IMR-90 (cell line): ENCODE measurements around the gene FAM168A. TPM values are rescaled to one million over a fixed set of nuclear protein-coding genes. Genes with fewer than 3 reads are reported as not detected.

Experiments
- ATAC-seq: fragments of 200-7000 bp; cut with Tn5 transposase; 2 replicates; pipeline ENCODE4 v1.9.1; 2020; ENCODE audit warnings: low read depth, mild to moderate bottlenecking, moderate library complexity
- BruUV-seq: library from RNA; stranded (reverse); fragments of 400-500 nt; replicated peaks from 2 replicates; lab custom pipeline; 2021; lab: Mats Ljungman, UMichigan
- CTCF ChIA-PET: fragments of 300-600 bp; formaldehyde crosslinking; extraction: SDS; loops from one replicate; lab custom pipeline; 2021; ENCODE audit warnings: antibody characterized with exemption; lab: Yijun Ruan, JAX
- POLR2A ChIA-PET: fragments of 300-600 bp; sonication (Branson Sonifier 250); formaldehyde crosslinking; loops from one replicate; lab custom pipeline; 2022; ENCODE audit warnings: antibody characterized with exemption; ENCODE audit not compliant: unreplicated experiment; lab: Charles Lee
- DNase-seq: peaks from one replicate; pipeline ENCODE4 v3.0.0; 2013
- H2AFZ ChIP-seq: replicated peaks from 2 replicates; pipeline ENCODE3; 2013; ENCODE audit warnings: low read length, mild to moderate bottlenecking; ENCODE audit not compliant: poor library complexity
- H2AK5ac ChIP-seq: 2 replicates; pipeline ENCODE4 v1.6.1; 2013; ENCODE audit warnings: low read depth, low read length, inconsistent platforms
- H2AK9ac ChIP-seq: replicated peaks from 2 replicates; pipeline ENCODE3; 2013; ENCODE audit warnings: mild to moderate bottlenecking, low read depth, low read length, moderate library complexity; ENCODE audit not compliant: poor library complexity
- H2BK120ac ChIP-seq: 2 replicates; pipeline ENCODE4 v1.6.1; 2013; ENCODE audit warnings: low read depth, low read length, inconsistent platforms
- H2BK15ac ChIP-seq: 3 replicates; pipeline ENCODE4 v1.6.1; 2013; ENCODE audit warnings: low read depth, low read length, inconsistent platforms
- H2BK20ac ChIP-seq: 2 replicates; pipeline ENCODE4 v1.6.1; 2013; ENCODE audit warnings: low read depth, mild to moderate bottlenecking, inconsistent platforms, low read length, moderate library complexity
- H2BK5ac ChIP-seq: 2 replicates; pipeline ENCODE4 v1.6.1; 2013; ENCODE audit warnings: mild to moderate bottlenecking, low read depth, low read length, inconsistent platforms; ENCODE audit not compliant: poor library complexity, severe bottlenecking
- H3K14ac ChIP-seq: replicated peaks from 2 replicates; pipeline ENCODE4 v1.6.1; 2013; ENCODE audit warnings: low read depth, low read length, inconsistent platforms
- H3K18ac ChIP-seq: 2 replicates; pipeline ENCODE4 v1.6.1; 2013; ENCODE audit warnings: low read depth, low read length, control low read depth
- H3K23ac ChIP-seq: 2 replicates; pipeline ENCODE4 v1.6.1; 2013; ENCODE audit warnings: low read depth, low read length, inconsistent platforms
- H3K27ac ChIP-seq: 2 replicates; pipeline ENCODE4 v1.5.1; 2013; ENCODE audit warnings: mild to moderate bottlenecking, control low read depth, low read length; ENCODE audit not compliant: insufficient read depth
- H3K27me3 ChIP-seq: 2 replicates; pipeline ENCODE4 v1.6.1; 2013; ENCODE audit warnings: low read length; ENCODE audit not compliant: control insufficient read depth, insufficient read depth
- H3K36me3 ChIP-seq: 2 replicates; pipeline ENCODE4 v1.6.1; 2013; ENCODE audit warnings: low read length, mixed read lengths; ENCODE audit not compliant: control insufficient read depth, insufficient read depth
- H3K4ac ChIP-seq: 2 replicates; pipeline ENCODE4 v1.6.1; 2013; ENCODE audit warnings: low read depth, low read length, inconsistent platforms
- H3K4me1 ChIP-seq: 2 replicates; pipeline ENCODE4 v1.6.1; 2013; ENCODE audit warnings: low read length, mixed read lengths; ENCODE audit not compliant: control insufficient read depth, insufficient read depth
- H3K4me2 ChIP-seq: 2 replicates; pipeline ENCODE4 v1.6.1; 2013; ENCODE audit warnings: low read depth, mild to moderate bottlenecking, control low read depth, low read length, moderate library complexity
- H3K4me3 ChIP-seq: 2 replicates; pipeline ENCODE4 v1.5.1; 2013; ENCODE audit warnings: low read depth, mild to moderate bottlenecking, control low read depth, low read length, moderate library complexity; ENCODE audit not compliant: insufficient read depth
- H3K56ac ChIP-seq: 2 replicates; pipeline ENCODE4 v1.6.1; 2013; ENCODE audit warnings: low read length, inconsistent platforms; ENCODE audit not compliant: insufficient read depth; ENCODE audit errors: extremely low read depth
- H3K79me1 ChIP-seq, 2 experiments: 2 replicates each; pipeline ENCODE4 v1.6.1; 2013; ENCODE audit warnings: low read length in 2 of 2, inconsistent platforms in 1 of 2, low read depth in 1 of 2
- H3K9ac ChIP-seq: 2 replicates; pipeline ENCODE4 v1.6.1; 2013; ENCODE audit warnings: low read depth, low read length, control low read depth
- H3K9me1 ChIP-seq: 2 replicates; pipeline ENCODE4 v1.6.1; 2013; ENCODE audit warnings: low read length, inconsistent platforms; ENCODE audit not compliant: insufficient read depth
- H3K9me3 ChIP-seq: 2 replicates; pipeline ENCODE4 v1.6.1; 2013; ENCODE audit warnings: low read length; ENCODE audit not compliant: control insufficient read depth, insufficient read depth
- H4K20me1 ChIP-seq: 2 replicates; pipeline ENCODE4 v1.6.1; 2013; ENCODE audit warnings: low read length, inconsistent platforms; ENCODE audit not compliant: insufficient read depth
- H4K5ac ChIP-seq: 2 replicates; pipeline ENCODE4 v1.6.1; 2013; ENCODE audit warnings: mild to moderate bottlenecking, low read depth, low read length, control low read depth
- H4K8ac ChIP-seq, 2 experiments: 2 replicates each; pipeline ENCODE4 v1.6.1; 2013; ENCODE audit warnings: low read depth in 2 of 2, low read length in 2 of 2, control low read depth in 1 of 2, inconsistent platforms in 1 of 2
- H4K91ac ChIP-seq: 2 replicates; pipeline ENCODE4 v1.6.1; 2013; ENCODE audit warnings: low read depth, low read length, inconsistent platforms; ENCODE audit not compliant: insufficient read depth
- BHLHE40 ChIP-seq: fragments of 150-350 bp; IDR thresholded peaks from 2 replicates; pipeline ENCODE4 v1.6.1; 2016; ENCODE audit warnings: mild to moderate bottlenecking, low read depth, low read length
- CEBPB ChIP-seq: IDR thresholded peaks from 2 replicates; pipeline ENCODE4 v1.6.1; 2012; ENCODE audit warnings: low read depth, low read length, improper control_type of control experiment
- CHD1 ChIP-seq: IDR thresholded peaks from 2 replicates; pipeline ENCODE4 v1.6.1; 2012; ENCODE audit warnings: low read depth, low read length, improper control_type of control experiment
- CTCF ChIP-seq: conservative IDR thresholded peaks from 2 replicates; pipeline ENCODE4 v1.5.1; 2012; ENCODE audit warnings: mild to moderate bottlenecking, low read depth, low read length, improper control_type of control experiment
- FOS ChIP-seq: fragments of 150-350 bp; IDR thresholded peaks from 2 replicates; pipeline ENCODE4 v1.6.1; 2016; ENCODE audit warnings: low read depth, low read length
- MAFK ChIP-seq: IDR thresholded peaks from 2 replicates; pipeline ENCODE4 v1.6.1; 2012; ENCODE audit warnings: low read depth, low read length, improper control_type of control experiment
- MAZ ChIP-seq: IDR thresholded peaks from 2 replicates; pipeline ENCODE4 v1.6.1; 2012; ENCODE audit warnings: low read depth, mild to moderate bottlenecking, low read length, improper control_type of control experiment, moderate library complexity, borderline replicate concordance
- MXI1 ChIP-seq: IDR thresholded peaks from 2 replicates; pipeline ENCODE4 v1.6.1; 2012; ENCODE audit warnings: low read depth, mild to moderate bottlenecking, low read length, moderate library complexity, borderline replicate concordance
- NFE2L2 ChIP-seq: fragments of 150-350 bp; IDR thresholded peaks from 2 replicates; pipeline ENCODE4 v1.6.1; 2016; ENCODE audit warnings: low read depth, mild to moderate bottlenecking, low read length
- POLR2A ChIP-seq: IDR thresholded peaks from 2 replicates; pipeline ENCODE4 v1.6.1; 2012; ENCODE audit warnings: mild to moderate bottlenecking, low read depth, low read length
- RAD21 ChIP-seq: IDR thresholded peaks from 2 replicates; pipeline ENCODE4 v1.6.1; 2012; ENCODE audit warnings: low read length, improper control_type of control experiment
- RCOR1 ChIP-seq: IDR thresholded peaks from 2 replicates; pipeline ENCODE4 v1.6.1; 2012; ENCODE audit warnings: mild to moderate bottlenecking, low read length, improper control_type of control experiment; ENCODE audit not compliant: insufficient replicate concordance
- RFX5 ChIP-seq: IDR thresholded peaks from 2 replicates; pipeline ENCODE4 v1.8.0; 2012; ENCODE audit warnings: low read depth, mild to moderate bottlenecking, low read length, moderate library complexity
- SMC3 ChIP-seq: fragments of 150-350 bp; IDR thresholded peaks from 2 replicates; pipeline ENCODE4 v1.6.1; 2016; ENCODE audit warnings: low read depth, mild to moderate bottlenecking, antibody characterized with exemption, low read length, moderate library complexity
- USF2 ChIP-seq: fragments of 150-350 bp; IDR thresholded peaks from 2 replicates; pipeline ENCODE4 v1.6.1; 2017; ENCODE audit warnings: mild to moderate bottlenecking, antibody characterized with exemption, low read length, low read depth
- WGBS, 2 experiments: methylation state at CpG; one replicate each; pipeline versions ENCODE4 v1.1.5 to v1.1.7; 2013; ENCODE audit warnings: missing lambda C conversion rate in 2 of 2; ENCODE audit not compliant: insufficient read length in 1 of 2; ENCODE audit errors: extremely low coverage in 2 of 2; 5-methylcytosine and 5-hydroxymethylcytosine counted together
- dilution Hi-C: fragments of 300-500 bp; cut with HindIII; formaldehyde crosslinking; loops from one replicate; pipeline ENCODE4 v1.14.3; 2018; ENCODE audit warnings: low sequenced_read_pairs; ENCODE audit not compliant: unreplicated experiment
- in situ Hi-C: fragments of 300-500 bp; cut with MboI; formaldehyde crosslinking; loops from 3 replicates; pipeline ENCODE4 v1.14.3; 2019; ENCODE audit warnings: low sequenced_read_pairs, inconsistent platforms, mixed read lengths
- intact Hi-C: fragments of 100-400 bp; cut with micrococcal nuclease; formaldehyde crosslinking; loops from 2 replicates; pipeline ENCODE4 v1.10.0; 2022
- polyA plus RNA-seq, 3 experiments: library from polyadenylated mRNA; depleted of rRNA; stranded (reverse); fragments of >200 nt; gene quantifications; 2 replicates each; pipeline ENCODE4 v1.2.3, GENCODE V29; 2012; ENCODE audit warnings: low replicate concordance in 1 of 3
- total RNA-seq: library from RNA; depleted of rRNA; stranded (reverse); fragments of >200 nt; gene quantifications from 2 replicates; pipeline ENCODE4 v1.2.3, GENCODE V29; 2012
- TF ChIP-seq, protein P1 (sequence below): fragments of 150-350 bp; IDR thresholded peaks from 2 replicates; pipeline ENCODE4 v1.6.1; 2016; ENCODE audit warnings: low read depth, mild to moderate bottlenecking, low read length, moderate library complexity, borderline replicate concordance

The FAM168A gene
- total and polyA plus RNA-seq, 2 of the 4 experiments (the other 2 are of a cell fraction) = 13.1 to 22.8 TPM

GRCh38 chr11:73458201-73458600, 139.7 kb downstream of the FAM168A start:
- H3K4me1 ChIP-seq = peaks cover 2% of the 10 kb centered on the region; the same call in 1 of the 2 replicates
- H3K9me1 ChIP-seq = peaks cover 2% of the 10 kb centered on the region; the same call in 1 of the 2 replicates
- H3K56ac ChIP-seq = no peak overlapping the region
- no peak overlapping the region for H2AK5ac ChIP-seq
- H4K5ac ChIP-seq = no peak overlapping the region
- H2AK9ac ChIP-seq = no peak overlapping the region
- in situ Hi-C loops = no loop called here
- no peak overlapping the region for H3K4me3 ChIP-seq
- no peaks in the 10 kb centered on the region for H3K36me3 ChIP-seq
- WGBS, 2 experiments = no CpG with 5 or more reads among the region's 1 CpG
- no peak overlapping the region for H2BK20ac ChIP-seq
- H2BK5ac ChIP-seq = no peak overlapping the region
- H2BK15ac ChIP-seq = no peak overlapping the region
- dilution Hi-C loops = no loop called here
- TF ChIP-seq CEBPB (no peak), CTCF (no peak), CHD1 (no peak), SMC3 (no peak), FOS (no peak), RCOR1 (no peak), RAD21 (no peak), POLR2A (no peak), RFX5 (no peak), NFE2L2 (no peak), BHLHE40 (no peak), USF2 (no peak), MXI1 (no peak), MAFK (no peak), MAZ (no peak)
- TF ChIP-seq, protein P1, sequence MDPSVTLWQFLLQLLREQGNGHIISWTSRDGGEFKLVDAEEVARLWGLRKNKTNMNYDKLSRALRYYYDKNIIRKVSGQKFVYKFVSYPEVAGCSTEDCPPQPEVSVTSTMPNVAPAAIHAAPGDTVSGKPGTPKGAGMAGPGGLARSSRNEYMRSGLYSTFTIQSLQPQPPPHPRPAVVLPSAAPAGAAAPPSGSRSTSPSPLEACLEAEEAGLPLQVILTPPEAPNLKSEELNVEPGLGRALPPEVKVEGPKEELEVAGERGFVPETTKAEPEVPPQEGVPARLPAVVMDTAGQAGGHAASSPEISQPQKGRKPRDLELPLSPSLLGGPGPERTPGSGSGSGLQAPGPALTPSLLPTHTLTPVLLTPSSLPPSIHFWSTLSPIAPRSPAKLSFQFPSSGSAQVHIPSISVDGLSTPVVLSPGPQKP = no peak
- intact Hi-C loops = no loop called here
- H3K4me2 ChIP-seq = no peak overlapping the region
- no peak overlapping the region for H2BK120ac ChIP-seq
- H3K14ac ChIP-seq = no peak overlapping the region
- H3K27me3 ChIP-seq = no peaks in the 10 kb centered on the region
- no peak overlapping the region for H3K4ac ChIP-seq
- DNase-seq (no peak), ATAC-seq (no peak)
- BruUV-seq = no TSS peak
- H3K9ac ChIP-seq = no peak overlapping the region
- H2AFZ ChIP-seq = no peak overlapping the region
- no peak overlapping the region for H3K23ac ChIP-seq
- no peaks in the 10 kb centered on the region; the same call in 1 of the 2 replicates for H4K20me1 ChIP-seq
- POLR2A ChIA-PET = interaction anchor here (0.6 kb wide), 1 partner anchor 819 kb away, joined by 3 read pairs; no protein-coding TSS in a partner anchor
- no peak overlapping the region for H4K8ac ChIP-seq
- H4K91ac ChIP-seq = no peak overlapping the region
- no peak overlapping the region for H3K18ac ChIP-seq
- no peak overlapping the region for H3K27ac ChIP-seq
- no peaks in the 10 kb centered on the region for H3K9me3 ChIP-seq
- 0 out of 4 replicates have a peak, but pooled peaks cover 0 to 5% of the 10 kb centered on the region in 2 experiments for H3K79me1 ChIP-seq
- CTCF ChIA-PET = no interaction called here
